GM18526 (cell line): ENCODE results near the gene DTD1.

Experiments
- POLR2A ChIP-seq: IDR thresholded peaks from 3 replicates; pipeline ENCODE4 v1.6.1; 2011; ENCODE audit not compliant: insufficient read length; ENCODE audit errors: extremely low read depth

DTD1 gene

DNA sequence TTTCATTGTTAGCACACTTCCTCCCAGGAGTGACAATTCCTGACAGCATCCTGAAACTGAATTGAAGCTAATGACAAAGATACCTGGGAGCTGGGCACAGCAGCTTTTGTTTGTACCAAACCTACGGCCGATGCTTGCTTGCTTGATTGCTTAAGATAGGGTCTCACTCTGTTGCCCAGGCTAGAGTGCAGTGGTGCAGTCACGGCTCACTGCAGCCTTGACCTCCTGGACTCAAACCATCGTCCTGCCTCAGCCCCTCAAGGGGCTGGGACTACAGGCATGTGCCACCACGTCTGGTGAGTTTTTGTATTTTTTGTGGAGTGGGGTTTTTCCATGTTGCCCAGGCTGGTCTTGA lies 141.0 kb downstream of the DTD1 start:
- no peak for TF ChIP-seq POLR2A

DNA sequence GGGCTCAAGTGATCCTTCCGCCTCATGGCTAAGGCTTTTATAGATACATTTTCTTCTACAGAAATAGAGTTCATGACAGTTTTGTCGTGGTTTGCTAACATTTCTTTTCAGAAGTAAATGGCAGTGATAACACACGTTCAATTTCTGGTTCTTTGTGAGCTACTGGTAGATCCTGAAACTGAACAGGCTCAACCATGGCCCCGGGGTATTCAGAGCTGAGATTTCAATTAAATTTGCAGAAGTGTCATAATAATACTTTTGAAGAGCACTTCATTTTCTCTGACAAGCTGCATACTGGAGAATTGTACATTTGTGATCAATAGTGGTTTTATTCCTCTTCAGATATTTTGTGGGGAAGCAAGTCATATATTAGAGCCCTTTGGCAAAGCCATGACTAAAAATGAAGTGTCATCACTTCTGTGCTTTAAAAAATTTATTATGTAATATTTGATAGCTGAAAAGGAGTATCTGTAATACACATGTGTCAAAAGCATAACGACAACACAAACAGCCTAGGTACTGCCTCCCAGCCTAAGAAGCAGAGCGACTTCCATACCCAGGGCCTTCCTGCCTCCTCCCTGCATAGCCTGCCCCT lies 141.5 kb downstream of the DTD1 start:
- no peak for TF ChIP-seq POLR2A

DNA sequence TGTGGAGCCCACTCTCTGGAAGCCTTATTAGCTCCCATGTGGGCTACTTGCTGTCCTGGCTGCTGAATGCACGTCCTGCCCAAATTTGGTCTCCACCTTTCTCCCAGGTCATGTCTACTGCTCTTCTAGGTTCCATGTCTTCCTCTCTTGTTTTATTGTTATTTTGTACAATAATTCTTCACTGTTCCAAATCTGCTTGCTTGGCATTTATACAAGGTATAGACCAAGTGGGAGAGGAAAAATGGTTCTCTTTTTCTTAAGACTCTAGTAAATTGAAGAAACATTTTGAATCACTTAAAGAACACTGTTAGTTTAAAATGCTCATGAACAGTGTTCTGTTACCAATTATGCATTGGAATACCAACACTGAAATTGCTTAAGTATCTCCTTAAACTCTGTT lies 144.1 kb downstream of the DTD1 start:
- no peak for TF ChIP-seq POLR2A

DNA sequence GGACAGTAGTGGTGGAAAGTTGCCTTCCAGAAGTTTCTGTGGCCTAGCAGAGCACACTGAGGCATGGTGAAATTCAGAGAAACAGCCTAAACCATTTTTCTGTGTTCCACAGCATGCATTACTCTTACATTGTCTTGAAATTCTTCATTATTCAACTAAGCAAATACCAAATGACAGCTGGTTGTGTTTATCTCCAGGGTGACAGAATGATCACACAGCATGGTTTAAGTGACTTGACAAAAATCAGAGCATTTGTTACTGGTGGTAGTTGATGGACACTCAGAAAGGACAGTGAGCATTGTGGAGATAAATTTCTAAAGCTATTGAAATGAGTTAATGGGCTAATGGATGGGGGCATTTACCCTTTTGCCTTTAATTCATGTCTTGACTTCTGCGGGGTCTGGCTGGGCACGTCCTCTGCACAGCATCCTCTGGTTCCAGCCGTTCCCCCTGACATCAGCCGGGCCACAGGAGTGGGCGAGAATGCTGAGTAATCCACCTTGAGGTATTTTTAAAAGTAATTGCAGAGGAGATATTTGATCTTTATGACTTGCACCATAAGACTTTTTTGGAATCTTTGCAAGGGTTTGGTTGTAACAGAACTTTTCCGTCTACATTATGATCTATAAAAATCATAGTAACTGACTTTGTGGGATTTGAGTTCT lies 146.8 kb downstream of the DTD1 start:
- TF ChIP-seq POLR2A: no peak

DNA sequence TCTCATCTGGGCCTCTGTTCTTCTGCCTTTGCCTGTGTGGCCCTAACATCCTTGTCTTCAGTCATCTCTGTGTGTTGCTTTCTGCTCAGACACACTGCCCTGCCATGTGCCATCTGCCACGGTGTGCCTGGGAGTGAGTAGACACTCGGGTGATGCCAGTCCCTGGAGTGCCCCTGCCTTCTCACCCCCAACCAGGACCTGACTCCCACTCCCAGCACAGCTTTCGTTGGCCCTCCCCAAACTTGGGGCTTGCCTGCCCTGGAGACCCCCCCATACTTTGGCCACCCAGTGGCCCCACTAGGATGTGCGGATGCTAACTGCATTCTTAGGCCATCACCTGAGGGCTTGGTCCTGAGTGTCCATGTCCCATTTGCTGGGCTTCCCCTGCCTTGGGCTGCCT lies 149.3 kb downstream of the DTD1 start:
- TF ChIP-seq POLR2A: no peak

DNA sequence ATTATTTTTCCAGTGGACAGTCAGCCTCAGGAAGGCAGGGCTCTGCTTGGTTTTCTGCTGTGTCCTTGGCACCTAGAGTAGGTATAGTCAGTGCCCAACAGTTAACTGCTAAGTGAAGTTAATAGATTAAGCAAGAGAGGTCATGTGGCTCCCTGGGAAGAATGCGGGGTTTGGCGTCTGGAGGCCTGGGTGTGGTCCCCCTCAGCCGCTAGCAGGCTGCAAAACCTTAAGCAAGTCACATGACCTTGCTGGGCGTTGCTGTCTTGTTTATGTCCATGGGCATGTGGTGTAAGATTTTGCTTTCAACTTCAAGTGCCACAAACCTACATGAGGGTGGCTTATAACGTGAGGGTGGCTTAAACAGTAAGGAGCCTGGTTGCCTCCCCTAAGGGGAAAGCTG lies 150.2 kb downstream of the DTD1 start:
- TF ChIP-seq POLR2A: no peak

DNA sequence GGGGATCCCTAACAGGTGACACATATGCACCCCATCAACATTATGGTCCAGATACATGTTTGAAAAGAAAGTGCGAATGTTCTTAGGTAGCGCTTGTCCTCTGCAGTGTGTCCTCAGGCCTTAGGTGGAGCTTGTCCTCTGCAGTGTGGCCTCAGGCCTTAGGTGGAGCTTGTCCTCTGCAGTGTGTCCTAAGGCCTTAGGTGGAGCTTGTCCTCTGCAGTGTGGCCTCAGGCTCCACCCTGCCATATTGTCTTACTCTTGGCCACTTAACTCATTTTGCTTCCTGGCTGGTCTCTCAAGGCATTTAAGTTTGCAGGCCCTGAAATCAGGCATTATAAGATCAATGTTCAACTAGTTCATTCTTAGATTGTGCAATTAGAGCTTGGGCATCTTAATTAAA lies 151.0 kb downstream of the DTD1 start:
- TF ChIP-seq POLR2A: no peak

DNA sequence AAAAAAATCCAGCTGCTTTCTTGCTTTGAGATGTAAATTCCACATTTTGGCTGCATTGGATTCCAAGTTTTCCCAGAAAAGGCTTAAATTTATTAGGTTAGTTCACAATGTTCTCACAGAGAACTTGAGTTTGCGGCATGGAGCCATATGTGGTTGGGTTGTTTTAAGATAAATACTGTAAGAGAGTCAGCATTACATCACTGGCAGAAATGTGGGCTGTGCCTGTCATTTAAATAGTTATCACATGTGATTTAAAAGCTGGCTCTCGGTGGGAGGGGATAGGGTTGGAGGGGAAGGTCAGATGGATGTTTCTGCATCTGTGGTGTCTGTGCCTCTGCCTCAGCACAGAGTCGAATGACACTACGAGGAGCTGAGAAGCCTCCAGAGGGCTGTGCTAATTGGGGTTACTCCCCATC lies 151.9 kb downstream of the DTD1 start:
- no peak for TF ChIP-seq POLR2A

DNA sequence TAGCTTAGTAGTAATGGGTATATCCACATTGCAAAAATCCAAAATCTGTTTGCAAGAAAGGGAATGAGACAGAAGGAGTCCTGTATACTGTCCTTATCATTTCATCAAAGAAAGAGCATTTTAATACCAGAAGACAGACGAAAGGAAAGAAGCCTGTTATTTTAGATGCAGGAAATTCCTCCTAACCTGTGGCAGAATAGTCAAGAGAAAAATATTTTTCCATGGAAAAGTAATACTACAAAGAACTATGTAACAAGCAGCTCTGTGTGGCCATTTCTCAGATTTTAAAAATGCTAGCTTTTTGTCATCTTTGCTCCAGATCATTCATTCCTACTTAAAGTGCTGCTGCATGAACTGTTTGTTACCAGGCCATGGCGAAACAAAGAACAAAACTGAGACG lies 152.9 kb downstream of the DTD1 start:
- TF ChIP-seq POLR2A: no peak

DNA sequence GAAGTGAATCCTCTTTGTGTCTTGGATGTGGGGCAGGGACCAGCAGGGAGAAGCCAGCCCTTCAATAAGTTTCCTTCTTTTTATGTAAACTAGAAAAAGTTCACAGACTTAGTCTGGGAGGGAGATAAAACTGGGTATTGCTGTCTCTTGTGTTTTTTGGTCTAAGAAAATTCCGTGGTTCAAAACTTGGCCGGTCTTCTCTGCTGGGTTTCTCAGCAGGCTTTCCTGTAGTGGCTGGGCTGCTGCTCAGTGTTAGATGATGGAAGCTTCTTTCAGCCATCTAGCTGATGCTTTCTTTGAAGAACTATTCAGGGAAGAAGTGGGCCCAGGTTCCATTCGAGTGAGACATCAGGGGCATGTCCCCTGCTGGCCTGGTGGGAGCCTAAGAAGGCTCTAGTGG lies 155.0 kb downstream of the DTD1 start:
- no peak for TF ChIP-seq POLR2A

DNA sequence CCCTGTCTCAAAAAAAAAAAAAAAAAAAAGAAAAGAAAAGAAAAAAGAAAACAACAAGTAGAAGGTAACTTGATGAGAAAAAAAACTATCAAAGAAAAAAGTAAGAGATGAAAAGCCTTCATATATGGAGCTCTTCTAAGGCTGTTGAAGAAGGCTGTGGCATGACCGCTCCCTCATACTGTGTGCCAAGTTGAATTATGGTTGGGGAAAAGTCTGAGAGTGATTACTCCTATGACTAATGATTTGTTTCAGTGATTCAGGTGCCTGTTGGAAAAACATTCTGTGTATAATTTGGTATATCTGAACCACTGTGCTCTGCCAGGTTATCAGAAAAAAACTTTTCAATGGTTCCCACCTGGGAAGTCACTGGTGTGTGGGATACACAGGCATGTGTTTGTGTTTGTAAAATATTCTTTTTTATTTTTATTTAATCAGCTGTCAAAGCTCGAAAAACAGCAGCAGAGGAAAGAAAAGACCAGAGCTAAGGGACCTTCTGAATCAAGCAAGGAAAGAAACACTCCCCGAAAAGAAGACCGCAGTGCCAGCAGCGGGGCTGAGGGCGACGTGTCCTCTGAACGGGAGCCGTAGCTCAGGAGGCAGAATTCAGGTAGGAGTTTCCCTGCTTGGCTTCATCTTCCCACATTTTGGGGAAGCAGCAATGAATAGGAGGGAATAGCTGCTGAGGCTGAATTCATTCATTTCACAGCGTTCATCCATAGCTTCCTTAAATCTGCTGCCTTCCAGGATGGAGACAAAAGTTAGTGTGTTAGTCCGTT lies 156.0 kb downstream of the DTD1 start:
- no peak for TF ChIP-seq POLR2A

DNA sequence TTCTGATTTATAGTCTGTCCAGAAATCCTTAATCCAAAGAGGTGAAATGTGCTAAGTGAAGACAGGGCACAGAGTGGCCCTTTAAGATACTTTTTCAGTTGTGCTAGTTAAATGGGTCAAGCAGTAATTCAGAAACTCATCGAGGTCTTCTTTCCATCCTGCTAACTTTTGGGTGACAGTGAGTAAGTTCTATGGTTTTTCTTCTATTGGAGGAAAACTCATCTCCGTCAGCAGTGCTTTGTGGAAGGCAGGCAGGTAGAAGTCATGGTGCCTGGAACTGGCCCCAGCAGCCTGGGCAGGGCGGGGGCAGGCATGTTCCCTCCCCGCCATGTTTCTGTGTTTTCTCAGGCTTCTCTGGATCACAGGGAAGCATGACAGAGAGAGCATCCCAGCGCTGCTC lies 159.2 kb downstream of the DTD1 start:
- TF ChIP-seq POLR2A: no peak

DNA sequence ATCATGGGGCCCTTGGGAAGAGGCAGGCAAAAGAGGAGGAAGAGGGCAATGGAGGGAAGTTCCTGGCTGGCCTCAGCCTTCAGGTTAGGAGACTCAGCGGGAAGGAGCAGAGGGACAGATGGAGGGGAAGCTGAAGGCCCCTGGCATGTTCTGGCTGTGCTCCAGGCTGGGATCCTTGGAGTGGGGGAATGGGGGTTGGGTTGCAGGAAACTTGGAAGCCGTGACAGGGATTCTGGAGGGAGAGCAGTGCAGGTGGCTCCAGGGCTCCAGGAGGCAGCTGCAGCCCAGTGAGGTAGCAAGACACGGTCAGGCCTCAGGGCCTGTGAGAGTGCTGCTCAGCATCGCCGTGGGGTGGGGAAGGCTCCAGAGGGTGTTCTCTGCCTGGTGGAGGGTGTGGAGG lies 161.1 kb downstream of the DTD1 start:
- no peak for TF ChIP-seq POLR2A

DNA sequence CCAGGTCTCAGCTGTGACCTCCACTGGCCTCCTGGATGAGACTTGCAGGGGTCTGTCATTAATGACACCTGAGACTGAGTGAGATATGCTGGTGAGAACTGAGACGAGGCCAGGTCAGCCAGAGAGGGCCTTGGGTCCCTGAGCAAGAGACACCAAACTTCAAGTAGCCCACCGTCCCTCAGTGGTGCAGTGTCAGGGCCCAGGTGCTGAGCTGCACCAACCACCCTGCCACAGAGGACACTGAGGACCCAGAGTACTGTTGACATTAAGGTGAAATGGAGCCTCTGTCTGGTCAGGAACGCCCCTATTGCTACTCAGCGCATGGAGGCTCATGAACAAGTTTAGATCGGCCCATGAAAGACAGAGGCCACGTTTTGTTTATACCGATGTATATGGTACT lies 161.7 kb downstream of the DTD1 start:
- no peak for TF ChIP-seq POLR2A

DNA sequence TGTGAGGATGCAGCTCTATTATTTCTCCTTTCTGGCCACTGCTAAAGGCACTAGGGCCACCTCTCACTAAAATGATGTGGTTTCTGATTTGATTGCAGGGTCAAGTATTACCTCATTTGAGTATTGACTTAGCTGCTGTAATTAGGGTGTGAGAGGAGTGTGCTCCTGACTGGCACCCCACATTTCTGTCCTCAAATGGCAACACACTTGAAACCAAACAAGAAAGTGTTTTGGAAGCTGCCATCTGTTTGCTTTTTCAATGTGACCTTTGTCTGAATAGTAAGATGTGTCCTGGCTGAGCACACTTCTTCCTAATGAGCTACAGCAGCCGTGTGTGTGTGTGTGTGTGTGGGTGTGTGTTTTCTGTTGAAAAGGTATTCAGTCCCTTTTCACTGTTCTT lies 162.9 kb downstream of the DTD1 start:
- no peak for TF ChIP-seq POLR2A

DNA sequence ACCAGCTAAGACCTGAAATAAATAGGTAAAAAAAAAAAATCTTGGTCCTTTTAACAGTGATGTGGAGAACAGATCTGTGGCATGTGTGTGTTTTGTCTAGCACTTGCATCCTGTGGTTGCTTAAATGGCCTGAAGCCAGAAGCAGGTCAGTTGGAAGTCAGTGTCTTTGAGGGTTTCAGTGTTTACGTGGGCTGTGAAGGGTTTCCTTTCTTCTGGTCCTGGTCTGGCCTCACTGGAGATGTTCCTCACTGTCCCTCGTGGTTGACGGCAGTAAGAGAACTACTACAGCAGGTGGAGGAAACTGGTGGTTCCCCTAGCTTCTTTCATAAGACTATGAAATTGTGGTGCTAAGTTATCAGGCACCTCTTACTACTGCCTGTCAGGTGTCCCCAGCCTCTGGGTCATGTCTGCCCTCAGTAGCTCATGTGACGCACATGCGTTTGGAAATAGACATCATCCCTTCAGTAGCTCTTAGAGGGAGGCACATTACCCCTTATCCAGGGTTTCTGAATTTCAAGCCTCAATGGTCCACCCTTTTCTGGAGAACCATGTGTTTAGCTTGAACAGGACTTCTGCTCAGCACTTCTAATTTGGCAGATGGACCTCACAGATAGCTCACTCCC lies 166.3 kb downstream of the DTD1 start:
- no peak for TF ChIP-seq POLR2A
